ENCODE data around the gene DNAJB1. TPM values are rescaled to one million over a fixed set of nuclear protein-coding genes. Genes with fewer than 3 reads are reported as not detected.
"Not testable (repeated sequence)": the region's sequence is repeated elsewhere in the genome, so short reads cannot be mapped to it uniquely, and the experiment has no call there.

Gene DNAJB1
- total RNA-seq, 1 donor from 2014 or later: 92.5 TPM

- Histone ChIP-seq H3K36me3 (no peaks in the 10 kb centered on the region), H3K9me3 (no peaks in the 10 kb centered on the region), H3K27me3 (ENCODE audit: low read depth) (no peaks in the 10 kb centered on the region), H3K27ac (peak overlapping the region; percentile 86), H3K4me3 (no peak overlapping the region), H3K4me1 (peaks cover 55% of the 10 kb centered on the region)
- intact Hi-C loops (cut with DNase I): no loop called here
- ATAC-seq (peak; percentile 59 to 69), DNase-seq (peak; percentile 62)
- TF ChIP-seq CTCF (IDR thresholded peaks at IDR 0.05): no peak
Observed at GRCh38 chr19:14507704-14508542, 10.3 kb downstream of the DNAJB1 start.

- intact Hi-C loops (cut with DNase I): no loop called here
- Histone ChIP-seq H3K27ac (peak overlapping the region; percentile 86), H3K4me1 (peaks cover 54% of the 10 kb centered on the region)
Observed at GRCh38 chr19:14505488-14506239, 12.5 kb downstream of the DNAJB1 start.

GRCh38 chr19:14504575-14504974, 13.6 kb downstream of the DNAJB1 start:
- H3K4me3 ChIP-seq; H3K9me3 ChIP-seq; ATAC-seq; DNase-seq; H3K36me3 ChIP-seq; intact Hi-C loops (cut with DNase I); H3K27me3 ChIP-seq (ENCODE audit: low read depth): not testable (repeated sequence)
- Histone ChIP-seq H3K27ac (peak overlapping the region; percentile 86), H3K4me1 (peaks cover 45% of the 10 kb centered on the region)

More at GRCh38 chr19:14505488-14506239, 12.5 kb downstream of the DNAJB1 start:
- H3K9me3 ChIP-seq: no peaks in the 10 kb centered on the region
- ATAC-seq (peak; percentile 76 to 86), DNase-seq (peak; percentile 86)
- H3K27me3 ChIP-seq (ENCODE audit: low read depth): no peaks in the 10 kb centered on the region
- H3K36me3 ChIP-seq: no peaks in the 10 kb centered on the region
- no peak overlapping the region for H3K4me3 ChIP-seq
- TF ChIP-seq CTCF (IDR thresholded peaks at IDR 0.05): peak; percentile 77

- no peak overlapping the region for H3K4me3 ChIP-seq
- H3K27me3 ChIP-seq (ENCODE audit: low read depth): no peaks in the 10 kb centered on the region
- ATAC-seq: no peak
- no peaks in the 10 kb centered on the region for H3K9me3 ChIP-seq
- no peaks in the 10 kb centered on the region for H3K36me3 ChIP-seq
- no peak overlapping the region for H3K27ac ChIP-seq
- no peak for DNase-seq
- no peak for TF ChIP-seq CTCF (IDR thresholded peaks at IDR 0.05)
- intact Hi-C loops (cut with DNase I): no loop called here
- H3K4me1 ChIP-seq: peaks cover 37% of the 10 kb centered on the region
Observed at GRCh38 chr19:14503285-14503684, 14.9 kb downstream of the DNAJB1 start.

GRCh38 chr19:14502334-14503092, 15.7 kb downstream of the DNAJB1 start:
- intact Hi-C loops (cut with DNase I): no loop called here
- Histone ChIP-seq H3K27me3 (ENCODE audit: low read depth) (no peaks in the 10 kb centered on the region), H3K9me3 (no peaks in the 10 kb centered on the region), H3K4me1 (peaks cover 37% of the 10 kb centered on the region), H3K27ac (no peak overlapping the region), H3K4me3 (no peak overlapping the region), H3K36me3 (no peaks in the 10 kb centered on the region)
- DNase-seq: no peak
- TF ChIP-seq CTCF (IDR thresholded peaks at IDR 0.05): no peak
- ATAC-seq: peak; percentile 1 to 4

Measured in lower lobe of right lung (tissue), 2 donors.